GM19395 (cell line): ENCODE results near the gene CLOCK.

Experiments
- ATAC-seq: cut with Tn5 transposase; IDR thresholded peaks from one replicate; pipeline ENCODE4 v1.9.1; 2021; ENCODE audit warnings: mild to moderate bottlenecking, moderate library complexity; ENCODE audit not compliant: unreplicated experiment

CLOCK gene

DNA sequence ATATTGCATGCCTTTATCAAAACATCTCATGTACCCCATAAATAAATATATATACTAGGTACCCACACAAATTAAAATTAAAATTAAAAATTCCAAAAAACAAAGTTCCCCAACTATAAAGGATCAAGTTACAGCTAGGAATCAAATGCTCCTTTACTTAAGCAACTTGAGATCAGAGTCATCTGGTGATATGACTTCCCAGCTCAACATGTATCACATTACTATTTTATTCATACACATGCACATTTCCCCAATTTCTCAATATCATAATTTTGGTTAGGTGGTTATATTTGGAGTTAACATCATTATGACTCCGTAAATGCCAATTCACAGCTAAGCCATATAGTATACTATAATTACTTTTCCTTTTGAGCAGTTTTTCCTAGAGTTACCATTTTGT is 60.9 kb downstream of the CLOCK start:
- ATAC-seq: no peak

DNA sequence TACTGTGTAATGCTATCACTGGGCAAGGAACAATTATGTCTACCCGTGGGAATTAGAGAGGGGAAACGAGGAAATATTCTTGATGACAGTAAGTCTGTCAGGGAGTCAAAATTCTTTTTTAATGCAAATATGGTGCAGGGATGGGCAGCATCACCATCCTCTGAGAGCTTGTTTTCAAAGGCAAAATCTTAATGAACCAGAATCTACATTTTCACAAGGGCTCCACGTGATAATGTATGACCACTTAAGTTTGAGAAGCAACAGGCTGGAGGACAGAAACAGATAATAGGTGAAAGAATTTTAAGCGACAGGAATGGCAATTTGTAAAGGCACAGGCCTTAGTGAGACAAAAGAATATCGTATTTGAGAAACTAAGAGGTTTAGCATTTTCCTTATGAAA is 63.4 kb downstream of the CLOCK start:
- no peak for ATAC-seq

DNA sequence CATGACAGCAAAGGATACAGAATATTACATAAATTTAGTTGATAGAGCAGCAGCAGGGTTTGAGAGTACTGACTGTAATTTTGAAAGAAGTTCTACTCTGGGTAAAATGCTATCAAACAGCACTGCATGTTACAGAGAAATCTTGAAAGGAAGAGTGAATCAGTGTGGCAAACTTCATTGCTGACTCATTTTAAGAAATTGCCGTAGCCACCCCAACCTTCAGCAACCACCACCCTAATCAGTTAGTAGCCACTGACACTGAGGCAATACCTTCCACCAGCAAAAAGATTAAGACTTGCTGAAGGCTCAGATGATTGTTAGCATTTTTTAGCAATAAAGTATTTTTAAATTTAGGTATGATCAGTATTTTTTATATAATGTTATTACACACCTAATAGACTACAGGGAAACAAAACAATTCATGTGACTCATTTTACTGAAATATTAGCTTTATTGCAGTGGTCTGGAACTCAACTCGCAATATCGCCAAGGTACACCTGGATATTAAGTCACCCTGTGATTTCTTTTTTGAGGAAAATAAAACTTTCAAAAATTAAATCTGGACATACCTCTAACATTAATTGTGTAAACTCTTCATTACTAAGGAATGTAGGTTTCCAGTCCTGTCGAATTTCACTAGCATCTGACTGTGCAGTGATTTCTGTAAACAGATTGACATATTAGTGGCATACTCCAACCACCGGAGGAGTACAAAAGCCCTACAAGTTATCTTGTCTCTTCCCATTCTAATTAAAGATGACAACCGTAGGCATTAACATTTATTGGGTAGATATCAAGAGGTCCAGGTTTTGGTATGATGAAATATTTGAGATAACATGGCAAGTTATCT is 71.1 kb downstream of the CLOCK start:
- no peak for ATAC-seq

DNA sequence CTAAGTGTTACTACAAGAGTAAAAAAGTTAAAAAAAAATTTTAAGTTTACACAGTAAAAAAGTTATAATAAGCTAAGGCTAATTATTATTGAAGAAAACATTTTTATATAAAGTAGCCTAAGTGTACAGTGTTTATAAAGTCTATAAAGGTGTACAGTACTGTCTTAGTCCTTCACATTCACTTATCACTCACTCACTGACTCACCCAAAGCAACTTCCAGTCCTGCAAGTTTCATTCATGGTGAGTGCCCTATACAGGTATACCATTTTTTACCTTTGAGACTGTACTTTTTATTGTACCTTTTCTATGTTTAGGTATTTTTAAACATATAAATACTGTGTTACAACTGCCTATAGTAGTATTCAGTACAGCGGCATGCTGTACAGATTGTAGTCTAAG is 76.7 kb downstream of the CLOCK start:
- no peak for ATAC-seq

DNA sequence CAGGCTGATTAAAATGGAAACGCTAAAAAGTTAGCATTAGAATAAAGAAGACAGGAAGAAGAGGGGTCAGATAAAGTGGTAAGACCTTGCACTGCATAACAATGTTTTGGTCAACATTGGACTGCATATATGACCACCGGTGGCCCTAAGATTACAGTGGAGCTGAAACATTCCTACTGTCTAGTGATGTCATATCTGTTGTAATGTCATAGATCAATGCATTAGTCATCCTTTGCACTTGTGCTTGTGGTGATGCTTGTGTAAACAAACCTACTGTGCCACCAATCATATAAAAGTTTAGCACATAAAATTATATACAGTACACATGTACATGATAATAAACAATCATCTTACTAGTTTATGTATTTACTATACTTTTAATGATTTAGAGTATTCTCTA is 78.0 kb downstream of the CLOCK start:
- ATAC-seq: no peak

DNA sequence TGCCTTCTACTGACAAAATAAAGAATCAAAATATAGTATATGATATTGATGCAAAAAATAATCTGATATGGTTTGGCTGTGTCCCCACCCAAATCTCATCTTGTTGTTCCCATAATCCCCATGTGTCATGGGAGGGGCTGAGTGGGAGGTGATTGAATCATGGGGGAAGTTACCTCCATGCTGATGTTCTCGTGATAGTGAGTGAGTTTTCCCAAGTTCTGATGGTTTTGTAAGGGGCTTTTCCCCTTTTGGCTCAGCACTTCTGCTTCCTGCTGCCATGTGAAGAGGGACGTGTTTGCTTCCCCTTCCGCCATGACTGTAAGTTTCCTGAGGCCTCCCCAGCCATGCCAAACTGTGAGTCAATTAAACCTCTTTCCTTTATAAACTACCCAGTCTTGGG is 80.7 kb downstream of the CLOCK start:
- no peak for ATAC-seq

DNA sequence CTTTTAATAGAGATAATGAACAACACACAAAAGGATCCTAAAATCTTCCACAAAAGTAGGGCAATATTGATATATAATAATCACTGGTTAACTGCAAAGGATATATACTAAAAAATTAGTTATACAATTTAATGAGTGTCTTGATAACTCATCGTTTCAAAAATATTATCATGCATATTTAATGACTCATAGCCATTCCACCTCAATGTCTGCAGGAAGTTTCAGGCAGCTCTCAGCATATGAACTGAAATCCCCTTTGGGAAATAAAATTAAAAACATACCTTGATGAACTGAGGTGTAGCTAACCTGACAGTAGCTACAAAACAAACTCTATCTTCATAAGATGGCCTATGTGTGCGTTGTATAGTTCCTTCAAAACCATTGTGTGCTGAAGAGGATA is 88.1 kb downstream of the CLOCK start:
- no peak for ATAC-seq

DNA sequence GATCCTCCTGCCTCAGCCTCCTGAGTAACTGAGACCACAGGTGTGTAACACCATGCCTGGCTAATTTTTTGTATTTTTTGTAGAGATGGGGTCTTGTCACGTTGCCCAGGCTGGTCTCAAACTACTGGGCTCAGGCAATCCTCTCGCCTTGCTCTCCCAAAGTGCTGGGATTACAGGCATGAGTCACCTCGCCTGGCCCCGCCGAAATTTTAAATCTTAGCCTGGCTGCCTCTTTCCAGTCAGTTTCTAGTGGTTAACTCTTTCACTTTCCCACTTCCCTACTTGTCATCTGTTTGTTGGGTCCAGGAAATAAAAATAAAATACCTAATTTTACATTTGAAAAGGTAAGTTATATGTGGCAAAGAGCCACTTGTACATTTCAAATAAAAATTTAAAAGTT is 88.5 kb downstream of the CLOCK start:
- no peak for ATAC-seq

DNA sequence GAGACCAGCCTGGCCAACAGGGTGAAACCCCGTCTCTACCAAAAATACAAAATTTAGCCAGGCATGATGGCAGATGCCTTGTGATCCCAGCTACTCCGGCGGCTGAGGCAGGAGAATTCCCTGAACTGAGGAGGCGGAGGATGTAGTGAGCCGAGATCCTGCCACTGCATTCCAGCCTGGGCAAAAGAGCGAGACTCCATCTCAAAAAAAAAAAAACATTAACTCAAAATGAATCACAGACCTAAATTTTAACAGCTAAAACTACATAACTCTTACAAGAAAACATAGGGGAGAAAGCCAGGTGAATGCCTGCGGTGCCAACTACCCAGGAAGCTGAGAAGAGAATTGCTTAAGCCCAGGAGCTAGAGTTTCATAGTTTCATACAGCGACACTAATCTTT is 96.1 kb downstream of the CLOCK start:
- ATAC-seq: no peak

DNA sequence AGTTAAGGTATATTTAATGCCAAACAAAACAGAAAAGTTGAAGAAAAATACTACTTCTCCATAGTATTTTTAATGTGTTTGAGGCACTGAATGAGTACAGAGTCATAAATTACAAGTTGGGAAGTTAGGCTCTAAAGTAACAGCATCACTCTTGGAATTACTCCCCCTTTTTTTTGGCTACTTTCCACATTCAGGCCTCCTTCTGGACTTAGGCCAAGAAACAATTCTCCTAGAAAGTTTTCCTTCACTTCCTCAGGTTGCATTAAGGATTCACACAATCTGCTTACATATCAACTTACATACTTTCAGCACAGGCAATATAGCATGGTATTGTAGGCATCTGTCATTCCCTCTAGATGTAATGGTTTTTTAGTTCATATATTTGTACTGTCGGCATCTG is 98.9 kb downstream of the CLOCK start:
- ATAC-seq: no peak

DNA sequence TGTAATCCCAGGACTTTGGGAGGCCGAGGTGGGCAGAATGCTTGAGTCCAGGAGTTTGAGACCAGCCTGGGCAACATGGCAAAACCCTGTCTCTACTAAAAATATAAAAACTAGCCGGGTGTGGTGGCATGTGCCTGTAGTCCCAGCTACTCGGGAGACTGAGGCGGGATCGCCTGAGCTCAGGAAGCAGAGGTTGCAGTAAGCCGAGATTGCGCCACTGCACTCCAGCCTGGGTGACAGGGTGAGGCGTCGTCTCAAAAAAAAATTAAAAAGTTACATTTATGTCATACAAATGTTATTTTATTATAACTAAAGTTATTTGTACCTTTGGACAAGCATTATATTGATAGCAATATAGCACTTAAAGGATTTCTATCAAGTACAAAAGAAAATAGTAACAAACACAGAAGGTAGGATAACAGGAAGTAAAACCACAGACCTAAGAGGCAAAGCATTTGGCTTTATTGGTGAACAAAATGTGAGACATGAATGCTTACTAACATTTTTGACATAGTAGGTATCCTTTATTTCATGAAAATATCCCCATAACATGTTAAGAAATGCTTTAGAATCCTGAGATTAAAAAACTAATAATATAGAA is 99.5 kb downstream of the CLOCK start:
- no peak for ATAC-seq

DNA sequence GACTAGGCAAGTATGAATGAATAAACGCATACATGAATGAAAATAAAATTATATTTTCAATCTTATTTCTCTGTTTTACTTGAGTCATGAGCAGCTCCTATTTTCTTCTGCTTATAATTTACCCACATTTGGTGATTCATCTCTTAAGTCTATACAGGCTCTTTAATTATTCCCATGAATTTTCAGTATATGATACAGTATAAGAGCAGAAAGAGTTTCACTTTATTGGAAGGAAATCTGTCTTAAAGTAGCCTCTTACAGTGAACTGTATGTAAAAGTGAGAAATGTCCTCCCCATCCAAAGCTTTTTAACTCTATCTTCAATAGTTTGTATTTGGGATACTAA is 100.2 kb downstream of the CLOCK start:
- ATAC-seq: no peak

DNA sequence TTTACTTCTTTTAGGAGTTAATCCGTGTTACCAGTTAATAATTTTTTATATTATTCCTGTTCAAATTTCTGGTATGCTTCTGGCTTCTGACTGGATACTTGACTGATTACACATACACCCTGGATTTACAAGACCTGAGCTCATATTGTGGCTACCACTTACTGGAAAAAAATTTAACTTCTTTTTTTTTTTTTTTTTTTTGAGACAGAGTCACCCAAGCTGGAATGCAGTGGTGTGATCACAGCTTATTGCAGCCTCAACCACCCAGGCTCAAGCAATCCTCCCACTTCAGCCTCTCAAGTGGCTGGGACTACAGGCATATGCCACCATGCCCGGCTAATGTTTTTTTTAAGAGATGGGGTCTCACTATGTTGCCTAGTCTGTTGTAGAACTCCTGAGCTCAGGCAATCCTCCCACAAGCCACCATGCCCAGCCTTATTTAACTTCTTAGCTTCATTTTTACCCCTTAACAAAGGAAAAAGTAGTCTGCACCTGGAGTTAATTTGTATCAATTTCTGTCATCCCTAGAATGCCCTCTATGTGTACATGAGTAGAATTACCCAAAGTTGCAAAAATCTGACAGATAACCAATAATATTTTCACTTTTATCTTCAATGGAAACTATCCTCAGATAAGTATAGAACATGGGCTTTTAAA is 100.7 kb downstream of the CLOCK start:
- ATAC-seq: no peak

DNA sequence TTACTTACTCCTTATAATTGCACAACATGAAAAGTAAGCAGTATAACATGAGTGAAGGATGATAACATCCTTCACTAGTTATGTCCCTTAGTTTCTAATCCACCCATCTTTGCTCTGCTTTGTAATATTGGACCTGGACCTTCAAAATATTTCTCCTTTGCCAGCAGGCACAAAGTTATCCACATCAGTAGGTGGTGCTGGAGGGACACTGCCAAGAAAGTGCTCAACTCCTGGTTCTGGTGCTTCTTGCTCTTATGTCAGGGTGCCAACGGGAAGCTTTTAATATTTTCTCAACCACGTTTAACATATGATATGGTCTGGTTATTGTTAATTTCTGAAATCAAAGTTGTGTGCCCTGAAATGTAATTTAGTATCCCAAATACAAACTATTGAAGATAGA is 101.9 kb downstream of the CLOCK start:
- no peak for ATAC-seq

DNA sequence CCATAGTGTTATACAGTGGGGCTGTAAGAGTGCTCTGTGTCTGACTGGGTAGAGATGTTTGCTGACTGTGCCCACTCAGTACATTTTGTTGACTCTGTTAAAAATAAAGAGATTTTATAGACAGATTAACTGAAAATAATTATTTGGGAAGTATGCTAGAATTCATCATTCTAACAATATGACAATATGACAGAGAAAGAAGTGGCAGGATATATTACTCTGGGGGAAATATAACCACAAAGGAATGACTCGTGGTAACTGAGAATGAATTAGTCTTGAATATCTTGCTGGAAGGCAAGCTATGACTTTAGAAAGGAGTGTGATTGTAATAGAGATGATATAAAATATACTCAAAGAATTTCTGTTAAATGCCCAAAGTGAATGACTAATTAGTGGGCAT is 104.2 kb downstream of the CLOCK start:
- ATAC-seq: no peak

DNA sequence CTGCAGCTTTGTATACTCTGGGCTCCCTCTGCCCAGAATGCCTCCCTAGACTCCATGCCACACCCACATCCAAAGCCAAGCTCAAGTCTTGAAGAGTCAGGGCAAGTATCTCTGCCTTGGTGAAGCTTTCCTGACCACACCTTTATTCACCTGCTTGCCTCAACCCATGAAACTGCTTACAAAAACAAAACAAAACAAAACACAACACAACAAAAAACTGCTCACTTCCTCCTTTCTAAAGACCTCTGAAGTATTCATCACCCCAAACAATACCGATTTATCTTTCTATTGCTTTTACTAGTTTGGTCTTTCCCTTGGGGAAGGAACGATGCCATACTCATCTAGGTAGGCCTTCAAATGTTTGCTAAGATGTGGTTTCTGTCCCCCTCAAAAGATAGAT is 105.9 kb downstream of the CLOCK start:
- ATAC-seq: peak; percentile 51

DNA sequence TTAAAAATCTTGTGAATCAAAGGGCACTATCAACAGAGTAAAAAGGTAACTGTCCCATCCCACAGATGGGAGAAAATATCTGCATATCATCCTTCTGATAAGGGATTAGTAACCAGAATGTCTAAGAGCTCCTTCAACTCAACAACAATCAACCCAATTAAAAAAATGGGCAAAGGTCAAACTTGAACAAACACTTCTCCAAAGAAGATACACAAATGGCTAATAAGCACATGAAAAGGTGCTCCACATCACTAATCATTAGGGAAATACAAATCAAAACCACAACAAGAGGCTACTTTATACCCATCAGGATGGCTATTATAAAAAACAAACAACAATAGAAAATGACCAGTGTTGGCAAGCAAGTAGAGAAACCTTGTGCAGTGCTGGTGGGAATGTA is 107.7 kb downstream of the CLOCK start:
- no peak for ATAC-seq

DNA sequence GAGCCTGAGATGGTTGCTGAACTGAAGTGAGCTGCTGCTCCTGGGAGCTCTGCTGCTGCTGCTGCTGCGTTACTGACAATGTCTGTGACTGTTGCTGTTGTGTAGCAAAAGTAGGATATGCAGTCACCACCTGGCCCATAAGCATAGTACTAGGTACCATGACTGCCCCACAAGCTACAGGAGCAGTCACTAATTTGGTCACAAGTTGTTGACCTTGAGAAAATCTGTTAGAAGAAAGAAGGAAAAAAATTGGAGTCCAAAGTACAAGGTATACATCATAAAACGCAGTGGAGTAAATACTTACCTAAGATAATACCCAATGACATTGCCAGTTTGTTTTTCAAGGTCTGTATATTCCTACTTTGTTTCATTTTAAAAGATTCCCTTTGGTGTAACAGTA is 108.4 kb downstream of the CLOCK start:
- no peak for ATAC-seq

DNA sequence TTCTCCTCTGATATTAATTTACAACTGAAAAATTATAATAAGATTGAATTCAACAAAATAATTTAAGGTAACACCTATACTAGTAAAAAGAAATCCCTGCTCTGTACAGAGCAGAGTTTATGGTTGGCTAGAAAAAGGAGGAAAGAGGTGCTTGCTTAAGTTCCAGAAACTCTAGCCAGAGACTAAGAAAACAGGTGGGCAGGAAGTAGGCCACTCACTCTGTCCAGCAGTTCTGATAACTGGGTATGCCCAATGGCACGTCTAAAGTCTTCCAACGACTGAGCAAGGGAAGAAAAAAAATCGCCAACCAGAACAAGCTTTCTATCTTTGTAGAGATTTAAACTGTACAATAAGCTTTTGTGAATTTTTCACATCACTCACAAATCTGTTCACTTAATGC is 108.9 kb downstream of the CLOCK start:
- ATAC-seq: no peak

DNA sequence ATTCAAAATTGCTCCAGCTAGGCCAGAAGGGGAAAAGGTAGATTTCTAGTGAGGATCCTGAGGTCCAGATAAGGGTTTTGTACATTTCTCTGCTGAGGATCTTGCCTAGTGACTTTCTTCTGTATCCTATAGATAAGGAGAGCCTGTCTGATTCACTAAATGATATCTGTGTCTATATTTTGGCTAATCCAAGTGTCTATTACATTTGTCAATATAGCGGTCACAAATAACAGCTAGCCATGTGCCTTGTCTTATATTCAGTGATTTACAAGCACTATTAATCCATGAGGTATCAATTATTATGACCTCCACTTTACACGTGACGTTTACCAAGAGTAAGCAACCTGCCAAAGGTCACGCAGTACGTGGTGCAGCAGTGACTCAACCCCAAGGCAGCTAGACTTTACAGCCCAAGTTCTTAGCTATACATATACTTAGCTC is 109.3 kb downstream of the CLOCK start:
- no peak for ATAC-seq

DNA sequence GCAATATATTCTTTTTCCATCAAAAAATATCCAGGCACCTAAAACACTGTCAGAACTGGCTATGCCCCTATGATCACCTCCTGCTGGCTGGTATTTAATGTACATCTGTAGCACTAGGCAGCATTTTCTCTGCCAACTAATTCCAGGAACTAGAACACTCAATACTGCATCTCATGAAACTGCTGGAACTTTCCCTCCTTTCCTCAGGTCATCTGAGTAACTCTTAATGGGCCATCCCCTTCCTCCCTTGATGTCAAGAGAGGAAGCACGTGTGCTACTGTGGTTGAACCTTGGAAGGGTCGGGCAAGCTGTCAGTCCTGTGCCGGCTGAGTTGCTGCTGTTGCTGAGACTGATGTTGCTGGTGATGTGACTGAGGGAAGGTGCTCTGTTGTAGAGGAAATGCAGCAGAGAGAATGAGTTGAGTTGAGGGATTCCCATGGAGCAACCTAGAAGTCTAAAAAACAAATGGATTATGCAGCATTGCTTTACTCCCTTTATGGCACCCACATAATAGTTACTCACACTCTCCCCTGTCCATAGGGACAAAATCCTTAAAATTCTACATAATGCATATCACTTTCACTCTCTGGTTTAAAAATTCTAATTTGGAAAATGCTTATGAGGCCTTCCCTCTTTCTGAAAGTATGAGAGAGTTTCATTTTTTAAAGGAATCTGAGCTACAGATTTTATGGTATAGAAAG is 111.4 kb downstream of the CLOCK start:
- peak; percentile 67 for ATAC-seq
